T1000 (cell line): ENCODE results near the gene FRAS1.
"Not testable (repeated sequence)": the region's sequence is repeated elsewhere in the genome, so short reads cannot be mapped to it uniquely, and the experiment has no call there.

ENCODE experiments used
- DNase-seq: peaks from one replicate; lab custom pipeline; 2025; ENCODE audit warnings: mixed read lengths; lab: John Stamatoyannopoulos, UW

FRAS1 gene

DNA sequence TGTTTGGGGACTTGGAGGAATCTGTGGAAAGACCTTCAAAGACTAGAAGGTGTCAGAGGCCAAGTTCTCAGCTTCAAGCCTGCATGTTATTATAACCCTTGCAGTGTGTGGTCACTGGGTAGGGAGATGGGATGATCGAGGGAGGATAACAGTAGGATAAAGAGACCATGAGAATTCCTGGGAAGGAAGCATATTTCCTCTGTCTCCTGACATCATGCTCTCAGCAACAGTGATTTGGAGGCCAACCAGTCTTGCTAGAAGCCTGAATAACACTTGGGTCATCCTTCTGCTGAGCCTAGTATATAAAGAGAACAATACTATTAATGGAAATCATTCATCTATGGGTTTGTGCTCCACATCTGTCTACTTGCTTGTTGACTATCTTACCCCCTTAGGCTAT is 453.6 kb downstream of the FRAS1 start:
- DNase-seq: no peak

DNA sequence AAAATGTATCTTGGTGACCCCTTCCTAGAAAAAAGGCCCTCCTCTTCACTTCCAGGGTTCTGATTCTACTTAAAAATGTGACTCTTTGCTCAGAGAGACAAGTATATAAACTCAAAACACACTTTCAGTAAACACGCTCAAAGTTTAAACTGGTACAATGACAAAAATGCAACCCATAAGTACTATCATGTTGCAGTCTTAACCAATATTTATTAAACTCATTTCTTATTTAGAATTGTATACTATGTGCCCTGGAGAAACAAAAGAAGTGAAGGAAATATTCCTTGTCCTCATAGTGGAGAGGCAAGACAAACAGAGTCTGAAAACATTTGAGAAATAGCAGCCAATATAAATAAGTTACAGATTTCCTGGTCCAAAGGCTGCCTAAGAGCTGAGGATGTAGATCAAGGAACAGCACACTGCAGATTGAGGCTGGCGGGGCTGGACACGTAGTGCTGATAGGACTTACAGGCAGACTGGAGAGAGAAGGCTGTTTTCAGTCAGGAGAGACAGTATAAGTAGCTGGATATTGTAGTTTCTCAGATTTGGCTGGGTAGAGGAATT is 455.3 kb downstream of the FRAS1 start:
- no peak for DNase-seq

DNA sequence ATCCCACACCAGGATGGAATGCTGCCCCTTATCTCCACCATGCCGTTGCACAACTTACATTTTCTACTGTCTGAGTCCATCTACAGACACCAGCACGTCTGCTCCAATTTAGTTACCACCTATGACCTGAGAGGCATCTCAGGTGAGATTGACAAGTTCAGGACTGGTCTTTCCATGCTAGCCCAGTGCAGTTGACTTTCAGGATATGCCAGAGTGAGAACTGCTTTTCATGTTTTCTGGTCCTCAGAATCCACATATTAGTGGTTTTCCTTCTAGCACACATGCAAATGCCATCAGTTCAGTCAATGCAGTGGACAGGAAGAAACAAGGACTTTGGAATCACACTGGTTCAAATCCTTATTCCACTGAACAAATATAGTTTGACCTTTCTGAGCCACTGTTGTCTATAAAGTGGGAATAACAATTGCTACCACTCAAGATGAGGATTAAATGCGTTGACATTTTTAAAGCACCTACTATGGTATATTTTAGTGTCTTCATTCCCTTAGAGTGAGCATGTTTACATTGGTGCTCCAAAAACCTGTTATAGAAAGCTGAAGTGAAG is 456.4 kb downstream of the FRAS1 start:
- no peak for DNase-seq

DNA sequence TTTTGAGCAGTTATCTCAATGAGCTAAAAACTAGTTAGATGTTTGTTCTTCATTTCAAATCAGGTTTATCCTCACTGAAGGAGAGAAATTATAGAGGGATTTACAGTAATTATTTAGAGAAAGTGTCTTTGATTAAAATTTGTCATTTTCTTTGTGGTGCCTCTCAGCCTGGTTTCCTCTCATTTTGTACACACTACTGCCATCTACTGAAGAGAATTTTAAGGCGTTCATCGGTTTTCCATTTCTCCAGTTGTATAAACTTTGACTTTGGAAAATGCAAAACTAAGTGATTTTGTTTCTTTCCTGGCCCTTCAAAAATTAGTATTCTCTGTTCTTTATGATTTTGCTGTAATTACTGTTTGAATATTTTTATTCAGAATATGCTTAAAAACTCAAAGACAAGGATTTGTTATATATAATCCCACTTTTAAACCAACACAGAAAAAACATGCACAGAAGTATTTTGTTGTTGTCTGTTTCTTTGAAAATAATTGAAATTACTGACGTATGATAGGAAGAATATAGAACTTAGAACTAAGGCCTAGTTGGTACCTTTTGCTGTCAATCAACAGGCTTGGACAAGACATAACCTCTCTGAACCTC is 460.0 kb downstream of the FRAS1 start:
- no peak for DNase-seq

DNA sequence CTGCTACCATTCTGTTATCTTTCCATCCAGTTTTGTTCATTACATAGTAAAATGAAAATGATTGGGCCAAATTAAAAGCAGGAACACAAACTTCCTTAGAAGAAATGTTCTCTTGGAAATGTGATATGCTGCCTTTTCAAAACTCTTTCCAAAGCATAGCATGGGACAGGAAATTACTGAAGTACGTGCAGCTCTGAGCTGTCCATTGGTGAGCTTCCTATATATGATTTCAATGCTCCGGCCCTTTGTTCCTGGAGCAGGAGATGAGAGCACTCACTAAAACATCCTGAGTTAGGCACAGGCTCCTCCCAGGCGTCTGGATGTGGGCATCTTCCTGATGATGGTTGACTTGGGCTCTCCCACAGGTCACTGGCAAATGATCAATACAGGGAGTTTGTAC is 461.4 kb downstream of the FRAS1 start:
- no peak for DNase-seq

DNA sequence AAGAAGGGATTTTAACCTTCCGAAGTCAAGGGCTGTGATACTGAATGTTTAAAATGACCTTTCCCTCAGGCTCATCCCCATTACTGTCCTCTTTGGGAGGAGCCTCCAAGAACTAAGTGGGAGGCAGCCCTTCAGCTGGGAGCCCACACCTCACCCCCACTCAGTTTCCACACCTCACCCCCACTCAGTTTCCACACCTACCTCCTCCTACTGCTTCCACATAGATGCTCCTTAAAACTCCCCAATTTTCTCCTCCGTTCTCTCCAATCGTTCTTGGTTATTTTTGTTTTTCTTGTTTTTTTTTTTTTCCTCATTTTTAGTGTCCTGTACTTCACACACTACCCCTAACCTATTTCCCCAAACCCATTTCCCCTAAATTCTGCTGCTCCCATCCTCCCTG is 462.8 kb downstream of the FRAS1 start:
- DNase-seq: no peak

DNA sequence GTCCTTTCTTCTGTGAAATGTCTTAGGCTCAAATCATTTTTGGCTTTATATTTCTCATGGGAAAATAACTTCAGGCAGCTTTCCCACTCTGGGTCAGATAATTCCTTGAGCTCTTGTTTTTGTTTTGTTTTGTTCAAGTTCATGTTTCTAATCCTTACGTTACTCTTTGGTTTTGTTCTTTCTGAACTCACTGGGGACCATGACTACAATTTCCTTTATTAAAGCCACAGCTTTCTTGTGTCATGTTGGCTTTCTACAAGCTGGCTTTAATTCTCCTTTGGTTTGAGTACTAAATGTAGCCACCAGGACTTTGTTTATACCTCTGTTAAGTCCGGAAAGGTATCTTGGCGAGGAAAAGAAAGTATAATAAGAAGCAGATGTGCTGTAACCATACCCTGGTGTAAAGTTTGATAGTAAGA is 463.7 kb downstream of the FRAS1 start:
- no peak for DNase-seq

DNA sequence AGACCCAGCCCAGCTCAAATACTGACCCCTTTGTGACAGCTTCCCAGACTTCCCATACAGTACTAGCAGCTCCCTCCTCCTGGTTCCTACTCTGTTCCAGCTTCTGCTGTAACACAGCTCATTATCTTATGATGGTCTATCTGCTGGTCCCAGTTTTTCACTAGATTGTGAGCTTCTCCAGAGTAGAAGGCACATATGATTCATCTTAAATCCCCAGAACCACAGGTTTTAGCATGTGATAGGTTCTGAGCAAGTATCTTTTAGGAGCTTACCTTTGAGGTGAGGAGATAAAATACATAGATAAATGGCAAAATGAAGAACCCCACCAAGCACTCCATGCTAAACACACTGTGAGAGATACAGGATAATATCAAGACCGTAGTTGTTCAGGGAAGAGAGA is 466.9 kb downstream of the FRAS1 start:
- DNase-seq: no peak

DNA sequence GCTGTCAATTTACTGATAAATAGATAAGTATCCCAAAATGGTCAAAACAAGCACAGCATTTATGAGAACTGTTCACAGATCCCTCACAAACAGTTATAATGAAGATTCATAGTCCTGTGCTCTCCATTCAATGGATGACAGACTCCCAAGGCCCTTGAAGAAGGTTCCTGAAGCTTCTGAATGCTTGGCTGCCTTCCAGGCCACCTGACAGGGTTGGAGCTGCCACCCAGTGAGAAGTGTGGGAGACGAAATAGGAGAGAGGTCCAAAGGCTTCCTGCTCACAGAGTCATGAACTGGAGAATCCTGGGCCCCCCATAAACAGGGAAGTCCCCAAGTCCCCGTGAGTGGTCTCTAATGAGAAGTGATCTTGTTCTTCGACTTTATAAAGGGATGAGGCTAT is 468.4 kb downstream of the FRAS1 start:
- no peak for DNase-seq

DNA sequence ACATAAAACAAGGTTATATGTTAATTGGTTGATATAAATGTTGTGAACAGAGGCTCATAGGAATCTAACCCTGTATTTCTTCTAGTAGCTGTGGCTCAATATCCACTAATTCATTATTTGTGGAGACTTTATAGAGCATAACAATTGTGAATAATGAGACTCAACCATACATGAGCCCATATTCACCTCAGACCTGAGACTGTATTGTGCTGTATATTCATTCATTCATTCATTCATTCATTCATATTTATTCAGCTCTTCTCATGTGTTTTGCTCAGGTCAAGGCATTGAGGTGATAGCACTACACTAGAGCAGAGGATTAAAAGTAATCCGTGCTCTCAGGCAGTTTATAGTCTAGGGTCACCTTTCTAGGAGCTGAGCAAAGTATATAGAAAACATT is 470.0 kb downstream of the FRAS1 start:
- no peak for DNase-seq

DNA sequence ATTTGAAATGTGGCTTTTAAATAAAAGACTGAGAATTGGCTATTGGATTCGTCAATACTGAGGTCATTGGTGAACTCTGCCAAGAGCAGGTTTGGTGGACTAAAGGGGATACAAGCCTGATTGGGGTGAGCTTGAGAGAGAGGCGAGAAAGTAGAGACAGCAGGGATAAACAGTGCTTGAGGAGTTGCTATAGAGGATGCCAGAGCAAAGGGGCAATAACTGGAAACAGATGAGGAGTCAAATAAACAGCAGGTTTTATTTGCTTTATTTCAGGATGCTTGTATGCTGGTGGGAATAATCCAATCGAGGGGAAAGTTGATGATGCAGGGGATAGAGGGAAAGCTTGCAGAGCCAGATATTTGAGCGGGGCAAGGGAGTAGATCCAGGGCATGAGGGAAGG is 470.4 kb downstream of the FRAS1 start:
- no peak for DNase-seq

DNA sequence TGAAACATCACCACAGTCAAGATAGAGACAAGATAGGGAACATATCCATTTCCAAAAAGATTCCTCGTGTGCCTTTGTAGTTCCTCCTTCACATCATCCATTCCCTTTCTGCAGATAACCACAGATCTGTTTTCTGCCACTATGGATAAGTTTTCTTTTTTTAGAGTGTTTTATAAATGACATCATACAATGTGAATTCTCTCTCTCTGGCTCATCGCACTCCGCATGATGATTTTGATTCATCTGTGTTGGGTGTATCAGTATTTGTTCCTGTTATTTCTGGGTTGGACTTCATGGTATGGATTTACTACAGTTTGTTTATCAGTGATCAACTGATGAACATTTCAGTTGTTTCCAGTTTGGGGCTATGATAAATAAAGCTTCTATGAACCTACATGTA is 471.2 kb downstream of the FRAS1 start:
- no peak for DNase-seq

DNA sequence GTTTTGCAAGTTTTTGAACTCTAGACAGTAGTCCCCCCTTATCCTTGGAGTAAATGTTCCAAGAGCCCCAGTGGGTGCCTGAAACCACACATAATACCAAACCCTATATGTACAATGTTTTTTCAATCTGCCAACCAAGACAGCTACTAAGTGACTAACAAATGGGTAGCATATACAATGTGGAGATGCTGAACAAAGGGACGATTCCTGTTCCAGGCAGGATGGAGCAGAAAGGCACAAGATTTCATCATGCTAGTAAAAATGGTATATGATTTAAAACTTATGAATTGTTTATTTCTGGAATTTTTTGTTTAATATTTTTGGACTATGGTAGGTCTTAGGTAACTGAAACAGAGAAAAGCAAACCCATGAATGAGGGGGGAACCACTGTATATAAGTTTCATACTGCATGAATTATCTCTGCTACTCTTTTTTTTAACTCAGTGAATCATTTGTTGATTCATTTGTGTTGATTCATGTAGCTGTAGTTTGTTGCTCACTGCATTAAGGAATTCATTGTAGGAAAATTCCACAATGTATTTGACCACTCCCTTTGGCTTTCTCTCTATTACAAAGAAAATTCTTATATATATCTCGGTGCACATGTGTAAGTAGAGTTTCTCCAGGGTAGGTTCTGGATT is 472.6 kb downstream of the FRAS1 start:
- no peak for DNase-seq

DNA sequence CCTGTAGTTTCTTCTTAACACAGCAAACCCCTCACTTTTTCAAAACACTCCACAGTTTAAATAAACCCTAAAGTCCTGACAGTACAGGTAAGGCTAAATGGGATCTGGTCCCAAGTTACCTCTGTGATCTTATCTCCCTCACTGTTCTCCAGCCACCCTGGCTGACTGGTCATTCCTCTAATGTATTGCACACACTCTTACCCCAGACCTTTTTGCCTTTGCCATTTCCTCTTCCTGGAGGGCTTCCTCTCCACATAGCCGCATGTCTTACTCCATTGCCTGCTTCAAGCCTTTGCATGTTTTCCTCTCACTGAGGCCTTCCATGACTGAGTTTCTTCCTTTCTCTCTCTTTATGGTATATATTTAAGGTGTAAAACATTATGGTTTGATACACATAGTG is 474.9 kb downstream of the FRAS1 start:
- DNase-seq: no peak

DNA sequence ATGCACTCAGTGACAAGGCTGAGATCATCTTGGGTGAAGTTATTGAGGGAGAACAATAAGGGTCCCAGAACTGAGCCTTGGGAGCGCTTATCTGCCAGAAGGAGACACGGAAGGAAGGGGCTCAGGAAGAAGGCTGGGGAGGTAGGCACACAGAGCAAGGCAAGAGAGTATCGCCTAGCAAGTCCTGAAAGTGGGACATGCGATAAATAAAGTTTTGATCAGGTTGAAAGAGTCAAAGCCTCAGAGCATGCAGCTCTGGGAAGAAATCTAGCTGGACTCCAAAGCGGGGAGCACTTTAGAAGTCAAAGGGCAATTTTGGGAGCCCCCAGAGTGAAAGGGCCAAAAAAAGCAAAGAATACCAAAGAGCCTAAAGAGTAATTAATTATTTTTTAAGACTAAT is 476.7 kb downstream of the FRAS1 start:
- no peak for DNase-seq

DNA sequence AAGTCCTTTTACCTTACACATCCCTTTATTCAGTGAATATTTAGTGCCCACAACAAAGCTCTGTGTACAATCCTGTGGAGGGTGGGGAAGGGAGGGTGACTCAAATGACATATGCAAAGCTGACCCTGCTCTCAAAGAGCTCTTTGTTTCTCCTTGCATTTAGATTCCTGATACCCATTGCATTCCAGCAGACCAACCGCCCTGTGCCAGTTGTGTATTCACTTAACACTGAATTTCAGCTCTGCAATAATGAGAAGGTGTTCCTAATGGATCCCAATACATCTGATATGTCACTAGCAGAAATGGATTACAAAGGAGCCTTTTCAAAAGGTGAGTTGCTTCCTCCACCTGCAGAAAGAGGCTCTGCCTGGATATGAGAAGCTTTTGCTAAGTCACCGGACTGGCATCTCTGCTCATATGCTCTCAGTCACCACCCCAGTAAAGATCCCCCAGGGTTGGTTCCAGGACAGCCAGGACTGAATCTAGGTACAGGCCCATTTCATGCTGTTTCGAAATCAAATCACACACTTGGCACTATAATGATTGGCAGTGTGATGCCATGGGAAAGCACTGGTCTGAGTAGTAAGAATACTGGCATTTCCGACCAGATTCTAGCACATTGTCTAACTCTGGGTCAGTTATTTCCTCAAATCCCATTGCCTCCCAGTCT is 477.3 kb downstream of the FRAS1 start:
- no peak for DNase-seq

DNA sequence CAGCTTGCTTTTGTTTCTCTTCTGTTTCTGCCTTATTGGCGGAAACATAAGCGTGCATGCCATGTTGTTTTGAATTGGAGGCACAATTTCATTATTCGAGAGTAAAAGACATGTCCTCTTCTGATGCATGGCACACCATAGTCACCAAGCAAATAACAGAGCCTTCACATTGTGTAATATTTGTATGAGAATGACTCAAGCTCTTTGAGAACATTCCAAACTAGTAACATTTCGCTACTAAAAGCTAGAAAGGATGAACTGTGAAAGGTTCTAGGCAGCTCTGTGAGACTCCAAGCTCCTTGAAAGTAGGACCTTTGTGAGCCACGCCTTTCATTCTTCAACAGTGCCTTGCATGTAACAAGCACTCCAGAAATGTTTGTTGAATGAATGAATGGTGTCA is 485.2 kb downstream of the FRAS1 start:
- no peak for DNase-seq

DNA sequence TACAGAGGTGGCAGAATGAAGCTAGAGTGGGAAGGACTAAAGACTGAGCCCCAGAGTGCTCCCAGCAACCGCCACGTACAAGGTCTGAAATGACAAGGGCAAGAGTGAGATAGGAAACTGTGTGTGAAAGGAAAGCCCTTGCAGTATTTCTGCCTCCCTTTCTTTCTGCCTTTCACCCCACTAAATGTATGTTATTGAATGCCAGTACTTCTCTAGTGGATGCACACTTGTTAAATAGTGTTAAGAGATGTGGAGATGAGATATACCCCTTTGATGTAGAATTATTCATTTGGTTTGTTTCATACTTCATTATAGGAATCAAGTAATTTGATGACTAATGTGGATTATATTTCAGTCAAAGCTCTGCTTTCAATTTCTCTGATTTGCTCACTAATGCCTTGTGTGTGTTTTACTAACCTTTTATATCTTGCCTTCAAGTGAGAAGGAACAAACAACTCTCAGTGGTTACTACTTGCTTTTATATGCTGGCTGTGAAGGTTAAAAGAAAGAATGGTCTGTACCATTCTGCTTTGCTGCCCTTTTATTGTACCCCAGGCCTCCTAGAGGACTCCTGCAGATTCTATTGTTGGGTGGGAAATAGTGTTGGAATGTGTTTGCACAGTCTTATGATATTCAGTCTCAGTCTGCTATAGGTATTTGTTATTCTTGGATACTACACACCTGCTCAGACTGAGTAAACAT is 486.5 kb downstream of the FRAS1 start:
- no peak for DNase-seq

DNA sequence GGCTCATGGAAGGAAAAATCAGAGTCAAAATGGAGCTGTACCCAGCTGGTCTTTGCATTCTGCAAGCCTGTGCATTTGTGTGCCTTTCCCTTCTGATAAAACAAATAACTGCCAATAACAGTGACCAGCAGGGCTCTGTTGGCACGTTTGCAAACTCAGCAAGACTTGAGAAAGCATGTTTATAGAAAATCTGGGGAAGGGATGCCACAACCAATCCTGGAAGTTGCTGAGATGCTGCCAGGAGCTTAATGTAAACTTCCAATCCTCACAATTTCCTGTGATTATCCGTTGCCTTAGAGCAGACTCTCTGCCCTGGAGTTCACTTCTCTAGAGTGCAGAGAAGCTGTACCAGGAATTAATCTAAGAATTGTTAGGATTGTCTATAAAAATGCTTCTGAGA is 487.6 kb downstream of the FRAS1 start:
- no peak for DNase-seq

DNA sequence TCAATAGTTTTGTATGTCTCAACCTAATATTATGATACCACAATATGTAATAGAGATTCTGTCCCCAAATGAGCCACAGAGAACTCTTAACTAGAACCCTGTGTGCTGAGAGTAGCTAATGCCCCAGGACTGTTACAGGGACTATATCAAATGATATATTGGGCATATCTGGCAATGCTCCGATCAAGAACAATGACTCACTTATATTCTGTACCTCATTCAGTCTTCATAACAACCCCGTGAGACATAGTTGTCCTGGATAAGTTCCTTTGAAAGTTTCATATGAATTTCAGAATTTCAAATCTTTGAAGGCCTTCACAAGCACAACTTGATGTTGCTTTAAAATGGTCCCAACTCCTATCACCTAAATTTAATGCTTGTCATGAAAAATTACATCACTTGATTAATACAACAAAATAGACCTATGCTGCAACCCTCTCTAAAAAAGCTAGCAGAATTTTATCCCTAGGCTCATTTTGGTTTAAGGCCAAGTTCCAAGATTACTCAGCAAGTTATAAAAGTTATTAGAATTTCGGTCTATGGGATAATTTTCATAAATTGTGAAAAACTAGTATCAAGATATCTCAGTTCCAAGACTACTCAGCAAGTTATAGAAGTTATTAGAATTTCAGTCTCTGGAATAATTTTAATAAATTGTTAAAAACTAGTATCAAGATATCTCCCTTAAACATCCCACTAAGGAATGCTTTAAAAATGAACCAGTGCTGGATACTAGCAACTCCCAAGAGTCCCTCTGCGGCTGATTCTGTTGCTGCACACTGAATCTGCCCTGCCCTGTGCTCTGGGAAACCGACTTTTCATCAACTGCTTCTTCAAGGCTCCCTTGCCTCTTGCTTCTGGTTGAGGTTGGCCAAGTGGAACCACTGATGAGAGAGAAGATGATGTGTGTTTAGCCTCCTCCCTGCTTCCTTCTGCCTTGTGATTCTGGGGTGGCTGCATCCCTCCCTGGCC is 488.4 kb downstream of the FRAS1 start:
- no peak for DNase-seq

DNA sequence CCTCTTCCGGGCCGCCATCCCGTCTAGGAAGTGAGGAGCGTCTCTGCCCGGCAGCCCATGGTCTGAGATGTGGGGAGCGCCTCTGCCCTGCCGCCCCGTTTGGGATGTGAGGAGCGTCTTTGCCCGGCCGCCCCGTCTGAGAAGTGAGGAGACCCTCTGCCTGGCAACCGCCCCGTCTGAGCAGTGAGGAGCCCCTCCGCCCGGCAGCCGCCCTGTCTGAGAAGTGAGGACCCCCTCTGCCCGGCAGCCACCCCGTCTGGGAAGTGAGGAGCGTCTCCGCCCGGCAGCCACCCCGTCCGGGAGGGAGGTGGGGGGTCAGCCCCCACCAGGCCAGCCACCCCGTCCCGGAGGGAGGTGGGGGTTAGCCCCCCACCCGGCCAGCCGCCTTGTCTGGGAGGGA is 490.8 kb downstream of the FRAS1 start:
- DNase-seq: not testable (repeated sequence)
